Measurements from ENCODE around the gene PRR13. TPM values are rescaled to one million over a fixed set of nuclear protein-coding genes. Genes with fewer than 3 reads are reported as not detected.
A peak's percentile ranks its signal among the peaks of the same experiment; 100 is the strongest.

Gene PRR13
- total and polyA plus RNA-seq, 2 donors (not counting 3 experiments of a cell fraction or from before 2014, with no cell fraction given) = 68.9 to 139 TPM

DNA sequence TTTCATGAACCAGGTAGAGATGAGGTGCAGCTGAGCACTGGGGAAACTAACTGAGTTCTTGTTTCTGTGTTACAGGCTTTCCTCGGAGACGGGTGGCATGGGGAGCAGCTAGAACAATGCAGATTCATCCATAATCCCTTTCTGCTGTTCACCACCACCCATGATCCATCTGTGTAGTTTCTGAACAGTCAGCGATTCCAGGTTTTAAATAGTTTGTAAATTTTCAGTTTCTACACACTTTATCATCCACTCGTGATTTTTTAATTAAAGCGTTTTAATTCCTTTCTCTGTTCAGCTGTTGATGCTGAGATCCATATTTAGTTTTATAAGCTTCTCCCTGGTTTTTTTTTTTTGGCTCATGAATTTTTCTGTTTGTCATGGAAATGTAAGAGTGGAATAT lies 37.8 kb downstream of the PRR13 start:
- H3K9me3 ChIP-seq (replicated peaks; ENCODE audit: control insufficient read depth, insufficient read depth, low read length) = no peaks in the 10 kb centered on the region
- no peak overlapping the region for H2AFZ ChIP-seq (ENCODE audit: low read depth, low read length)
- ChIA-PET CTCF (interaction anchor here (5.6 kb wide), 1 partner anchor 30 kb away, joined by 48 read pairs; the partner anchor contains the start of gene NPFF), POLR2A (interaction anchor here (1.5 kb wide), 1 partner anchor 12 kb away, joined by 6 read pairs; no protein-coding TSS in a partner anchor)
- H3K36me3 ChIP-seq (ENCODE audit: control insufficient read depth in 2 of 2, extremely low read depth in 1 of 2, insufficient read depth in 2 of 2, low read length in 2 of 2) = peaks cover 53 to 67% of the 10 kb centered on the region in 2 experiments
- TF ChIP-seq, protein P1, sequence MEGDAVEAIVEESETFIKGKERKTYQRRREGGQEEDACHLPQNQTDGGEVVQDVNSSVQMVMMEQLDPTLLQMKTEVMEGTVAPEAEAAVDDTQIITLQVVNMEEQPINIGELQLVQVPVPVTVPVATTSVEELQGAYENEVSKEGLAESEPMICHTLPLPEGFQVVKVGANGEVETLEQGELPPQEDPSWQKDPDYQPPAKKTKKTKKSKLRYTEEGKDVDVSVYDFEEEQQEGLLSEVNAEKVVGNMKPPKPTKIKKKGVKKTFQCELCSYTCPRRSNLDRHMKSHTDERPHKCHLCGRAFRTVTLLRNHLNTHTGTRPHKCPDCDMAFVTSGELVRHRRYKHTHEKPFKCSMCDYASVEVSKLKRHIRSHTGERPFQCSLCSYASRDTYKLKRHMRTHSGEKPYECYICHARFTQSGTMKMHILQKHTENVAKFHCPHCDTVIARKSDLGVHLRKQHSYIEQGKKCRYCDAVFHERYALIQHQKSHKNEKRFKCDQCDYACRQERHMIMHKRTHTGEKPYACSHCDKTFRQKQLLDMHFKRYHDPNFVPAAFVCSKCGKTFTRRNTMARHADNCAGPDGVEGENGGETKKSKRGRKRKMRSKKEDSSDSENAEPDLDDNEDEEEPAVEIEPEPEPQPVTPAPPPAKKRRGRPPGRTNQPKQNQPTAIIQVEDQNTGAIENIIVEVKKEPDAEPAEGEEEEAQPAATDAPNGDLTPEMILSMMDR (IDR thresholded peaks at IDR 0.05; ENCODE audit: extremely low read depth in 1 of 2, insufficient read depth in 1 of 2, low read depth in 1 of 2, low read length in 2 of 2) = no peak
- no peak for TF ChIP-seq GATA2 (IDR thresholded peaks at IDR 0.05; ENCODE audit: insufficient read depth, insufficient read length, low read depth, low read length)
- TF ChIP-seq POLR2A (IDR thresholded peaks at IDR 0.05; ENCODE audit: low read depth, low read length) = no peak
- no peak for TF ChIP-seq POLR2AphosphoS5 (IDR thresholded peaks at IDR 0.05; ENCODE audit: insufficient read depth, low read depth, low read length)
- TF ChIP-seq EZH2 (IDR thresholded peaks at IDR 0.05; ENCODE audit: borderline replicate concordance, low read depth, low read length, severe bottlenecking) = no peak
- TF ChIP-seq MYC (IDR thresholded peaks at IDR 0.05; ENCODE audit: low read depth, low read length) = no peak
- TF ChIP-seq, protein P2, sequence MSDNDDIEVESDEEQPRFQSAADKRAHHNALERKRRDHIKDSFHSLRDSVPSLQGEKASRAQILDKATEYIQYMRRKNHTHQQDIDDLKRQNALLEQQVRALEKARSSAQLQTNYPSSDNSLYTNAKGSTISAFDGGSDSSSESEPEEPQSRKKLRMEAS (IDR thresholded peaks at IDR 0.05; ENCODE audit: insufficient read depth, insufficient read length) = no peak
- TF ChIP-seq FOS (IDR thresholded peaks at IDR 0.05; ENCODE audit: borderline replicate concordance, insufficient read depth, low read length) = no peak
- TF ChIP-seq JUN (IDR thresholded peaks at IDR 0.05; ENCODE audit: borderline replicate concordance, insufficient read depth, insufficient read length, low read depth) = no peak
- no peak for DNase-seq (ENCODE audit: low read depth, low spot score)
- intact Hi-C loops (cut with micrococcal nuclease) (no loop called here), dilution Hi-C loops (cut with MboI; ENCODE audit: extremely low pct_ligation_motif_present, low sequenced_read_pairs) (no loop called here)
- H3K9me1 ChIP-seq (replicated peaks; ENCODE audit: control insufficient read depth, extremely low read depth, insufficient read depth, low read length) = no peaks in the 10 kb centered on the region
- H3K27ac ChIP-seq (ENCODE audit: insufficient read depth, low read depth, low read length) = no peak overlapping the region
- H3K9ac ChIP-seq (replicated peaks; ENCODE audit: extremely low read depth, insufficient read depth, low read length) = no peak overlapping the region
- no peaks in the 10 kb centered on the region for H3K27me3 ChIP-seq (ENCODE audit: control insufficient read depth in 2 of 2, insufficient read depth in 2 of 2, low read length in 2 of 2)
- no peaks in the 10 kb centered on the region for H3K4me1 ChIP-seq (ENCODE audit: control insufficient read depth, extremely low read depth, insufficient read depth, low read length)
- peaks cover 28% of the 10 kb centered on the region for H3K79me2 ChIP-seq (ENCODE audit: control insufficient read depth, insufficient read depth, low read length)
- H3K4me3 ChIP-seq (replicated peaks in 1 of 3; ENCODE audit: insufficient read depth in 1 of 3, low read depth in 1 of 3, low read length in 3 of 3) = no peak overlapping the region
- TSS peak; percentile 48 for BruUV-seq (replicated peaks)
- H4K20me1 ChIP-seq (replicated peaks; ENCODE audit: control insufficient read depth, extremely low read depth, insufficient read depth, low read length) = peaks cover 8% of the 10 kb centered on the region
- H3K4me2 ChIP-seq (ENCODE audit: insufficient read depth, low read length) = no peak overlapping the region
- no peak for FAIRE-seq
